Duodenal mucosa (tissue), 2 donors: ENCODE results near the gene KAT2A.
A peak's percentile ranks its signal among the peaks of the same experiment; 100 is the strongest.

Experiments
- H3K27ac ChIP-seq: one replicate; pipeline ENCODE4 v1.7.0; 2013; ENCODE audit warnings: low read depth, low read length
- H3K27me3 ChIP-seq, 2 donors: one replicate each; pipeline ENCODE4 v1.7.0; 2013; ENCODE audit warnings: low read length in 2 of 2, control low read depth in 1 of 2; ENCODE audit not compliant: insufficient read depth in 2 of 2, control insufficient read depth in 1 of 2
- H3K36me3 ChIP-seq, 2 donors: one replicate each; pipeline ENCODE4 v1.7.0; 2013; ENCODE audit warnings: low read length in 2 of 2, control low read depth in 1 of 2; ENCODE audit not compliant: insufficient read depth in 2 of 2, control insufficient read depth in 1 of 2
- H3K4me1 ChIP-seq, 2 donors: one replicate each; pipeline ENCODE4 v1.7.0; 2013; ENCODE audit warnings: low read length in 2 of 2, control low read depth in 1 of 2; ENCODE audit not compliant: insufficient read depth in 2 of 2, control insufficient read depth in 1 of 2
- H3K4me3 ChIP-seq, 2 donors: one replicate each; pipeline ENCODE4 v1.7.0; 2013; ENCODE audit warnings: low read length in 2 of 2, low read depth in 1 of 2
- H3K9ac ChIP-seq, 2 donors: one replicate each; pipeline ENCODE4 v1.7.0; 2013; ENCODE audit warnings: low read length in 2 of 2, low read depth in 1 of 2
- H3K9me3 ChIP-seq, 2 donors: one replicate each; pipeline ENCODE4 v1.7.0; 2013; ENCODE audit warnings: low read length in 2 of 2, control low read depth in 1 of 2; ENCODE audit not compliant: control insufficient read depth in 1 of 2

Gene KAT2A

DNA sequence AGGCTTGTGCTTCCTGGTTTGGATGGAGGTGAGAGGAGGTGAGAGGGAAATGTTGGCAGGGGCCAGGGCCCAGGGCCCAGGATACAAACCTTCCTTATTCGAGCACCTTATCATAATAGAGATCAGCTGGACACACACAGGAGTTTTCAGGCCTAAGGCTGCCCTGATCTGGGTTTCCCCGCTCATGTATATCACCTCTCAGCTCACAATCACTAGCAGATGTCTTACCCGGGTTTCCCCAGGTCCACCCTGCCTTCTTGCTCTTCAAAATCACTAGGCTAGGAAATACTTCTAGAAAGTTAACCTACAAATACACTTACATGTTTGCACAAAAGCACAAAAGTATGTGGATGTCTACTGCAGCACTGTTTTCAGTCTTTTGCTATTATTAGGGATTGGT is 5.7 kb upstream of the KAT2A start:
- Histone ChIP-seq H3K36me3 (peaks cover 46 to 59% of the 10 kb centered on the region in 2 donors), H3K27me3 (no peaks in the 10 kb centered on the region), H3K4me1 (peaks cover 20 to 28% of the 10 kb centered on the region in 2 donors), H3K9me3 (no peaks in the 10 kb centered on the region), H3K4me3 (no peak overlapping the region), H3K27ac (no peak overlapping the region), H3K9ac (no peak overlapping the region)

DNA sequence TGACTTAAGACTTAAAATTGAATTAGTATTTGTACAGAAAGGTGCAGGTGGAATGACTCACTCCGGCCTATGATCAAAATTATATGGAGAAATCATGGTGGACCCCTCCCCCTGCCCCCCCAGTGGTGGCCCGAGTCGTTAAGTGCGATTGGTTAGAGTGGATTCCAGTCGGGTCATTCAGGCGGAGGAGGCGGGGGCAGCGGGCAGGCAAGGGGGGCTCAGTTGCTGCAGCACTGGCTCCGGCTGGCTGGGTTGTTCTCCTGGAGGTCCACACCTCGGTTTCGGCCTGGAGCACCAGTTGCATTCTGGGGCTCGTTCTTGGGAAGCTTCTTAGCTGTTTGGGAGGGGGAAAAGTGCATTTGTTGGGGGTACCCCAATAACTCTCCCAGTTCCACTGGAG is 4.4 kb upstream of the KAT2A start:
- Histone ChIP-seq H3K27ac (no peak overlapping the region), H3K9me3 (no peaks in the 10 kb centered on the region), H3K4me1 (peaks cover 17 to 30% of the 10 kb centered on the region in 2 donors), H3K9ac (no peak overlapping the region), H3K27me3 (no peaks in the 10 kb centered on the region), H3K4me3 (no peak overlapping the region), H3K36me3 (peaks cover 44 to 54% of the 10 kb centered on the region in 2 donors)

DNA sequence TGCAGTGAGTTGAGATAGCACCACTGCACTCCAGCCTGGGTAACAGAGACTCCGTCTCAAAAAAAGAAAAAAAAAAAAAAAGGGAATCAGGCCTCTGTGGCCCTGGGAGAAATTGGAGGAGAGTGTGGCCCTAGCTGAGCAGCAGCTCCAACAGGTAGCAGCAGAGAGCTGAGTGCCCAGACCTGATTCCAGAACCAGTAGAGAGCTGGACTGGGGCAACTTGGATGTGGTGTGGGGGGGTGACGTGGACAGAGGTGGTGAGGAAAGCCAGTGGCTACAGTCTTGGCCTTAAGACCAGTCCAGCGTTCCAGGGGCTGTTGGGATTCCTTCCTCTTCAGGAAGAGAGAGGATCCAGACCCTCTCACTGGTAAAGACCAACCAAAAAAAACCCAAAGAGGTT is 3.1 kb upstream of the KAT2A start:
- Histone ChIP-seq H3K36me3 (peaks cover 31 to 44% of the 10 kb centered on the region in 2 donors), H3K9ac (no peak overlapping the region), H3K27ac (no peak overlapping the region), H3K4me3 (no peak overlapping the region), H3K9me3 (no peaks in the 10 kb centered on the region), H3K27me3 (no peaks in the 10 kb centered on the region), H3K4me1 (peaks cover 28 to 35% of the 10 kb centered on the region in 2 donors)

GRCh38 chr17:42122371-42123303 is 1.5 kb upstream of the KAT2A start, which contains the start of gene HSPB9:
Gene HSPB9 (plus strand): TSS chr17:42122804. CDS start chr17:42122851, 47 bp downstream.
- Histone ChIP-seq H3K4me3 (peak within 1 kb of the TSS; percentile 18 to 40), H3K27me3 (no peaks in the 10 kb centered on the region), H3K9ac (peak within 1 kb of the TSS; percentile 46 to 60), H3K4me1 (peaks cover 32 to 41% of the 10 kb centered on the region in 2 donors), H3K9me3 (no peaks in the 10 kb centered on the region), H3K27ac (peak within 1 kb of the TSS; percentile 7), H3K36me3 (peaks cover 16 to 30% of the 10 kb centered on the region in 2 donors)

GRCh38 chr17:42120161-42120769 is 902 bp downstream of the KAT2A start:
- peak overlapping the region; percentile 44 to 51 for H3K4me3 ChIP-seq
- no peaks in the 10 kb centered on the region for H3K27me3 ChIP-seq
- H3K4me1 ChIP-seq = peaks cover 32 to 48% of the 10 kb centered on the region in 2 donors
- H3K27ac ChIP-seq = no peak overlapping the region
- H3K36me3 ChIP-seq = peaks cover 2 to 20% of the 10 kb centered on the region in 2 donors
- H3K9ac ChIP-seq = no peak overlapping the region
- H3K9me3 ChIP-seq = no peaks in the 10 kb centered on the region

- Histone ChIP-seq H3K4me3 (no peak overlapping the region), H3K27me3 (no peaks in the 10 kb centered on the region), H3K36me3 (peaks cover 0 to 20% of the 10 kb centered on the region in 2 donors), H3K9ac (no peak overlapping the region), H3K27ac (no peak overlapping the region), H3K9me3 (no peaks in the 10 kb centered on the region), H3K4me1 (peaks cover 32 to 48% of the 10 kb centered on the region in 2 donors)
These were observed 1.9 kb downstream of the KAT2A start for GRCh38 chr17:42119301-42119700.

DNA sequence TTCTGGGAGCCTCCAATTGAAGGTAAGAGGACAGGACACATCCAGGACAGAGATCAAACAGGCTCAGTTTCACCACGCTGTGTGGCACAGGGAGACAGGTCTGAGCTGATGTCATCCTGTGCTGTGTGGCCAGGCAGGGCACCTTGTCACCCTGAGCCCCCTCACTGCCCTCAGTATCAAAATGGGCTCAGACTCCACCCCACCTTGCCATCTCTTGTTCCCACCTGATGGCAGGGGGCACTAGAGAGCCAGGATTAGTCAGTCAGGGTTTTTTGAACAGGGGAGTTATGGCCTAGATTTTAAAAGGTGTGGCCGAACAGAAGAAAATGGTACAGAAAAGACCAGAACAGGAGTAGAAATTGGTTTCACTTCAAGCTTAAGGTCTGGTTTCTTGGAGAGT is 2.6 kb downstream of the KAT2A start:
- Histone ChIP-seq H3K27ac (no peak overlapping the region), H3K9me3 (no peaks in the 10 kb centered on the region), H3K36me3 (peaks cover 0 to 20% of the 10 kb centered on the region in 2 donors), H3K4me3 (no peak overlapping the region), H3K27me3 (no peaks in the 10 kb centered on the region), H3K4me1 (peaks cover 32 to 48% of the 10 kb centered on the region in 2 donors), H3K9ac (no peak overlapping the region)

GRCh38 chr17:42118126-42118510 is 3.0 kb downstream of the KAT2A start:
- Histone ChIP-seq H3K4me3 (no peak overlapping the region), H3K27me3 (no peaks in the 10 kb centered on the region), H3K27ac (no peak overlapping the region), H3K9ac (no peak overlapping the region), H3K9me3 (no peaks in the 10 kb centered on the region), H3K36me3 (peaks cover 0 to 20% of the 10 kb centered on the region in 2 donors), H3K4me1 (peaks cover 35 to 50% of the 10 kb centered on the region in 2 donors)

DNA sequence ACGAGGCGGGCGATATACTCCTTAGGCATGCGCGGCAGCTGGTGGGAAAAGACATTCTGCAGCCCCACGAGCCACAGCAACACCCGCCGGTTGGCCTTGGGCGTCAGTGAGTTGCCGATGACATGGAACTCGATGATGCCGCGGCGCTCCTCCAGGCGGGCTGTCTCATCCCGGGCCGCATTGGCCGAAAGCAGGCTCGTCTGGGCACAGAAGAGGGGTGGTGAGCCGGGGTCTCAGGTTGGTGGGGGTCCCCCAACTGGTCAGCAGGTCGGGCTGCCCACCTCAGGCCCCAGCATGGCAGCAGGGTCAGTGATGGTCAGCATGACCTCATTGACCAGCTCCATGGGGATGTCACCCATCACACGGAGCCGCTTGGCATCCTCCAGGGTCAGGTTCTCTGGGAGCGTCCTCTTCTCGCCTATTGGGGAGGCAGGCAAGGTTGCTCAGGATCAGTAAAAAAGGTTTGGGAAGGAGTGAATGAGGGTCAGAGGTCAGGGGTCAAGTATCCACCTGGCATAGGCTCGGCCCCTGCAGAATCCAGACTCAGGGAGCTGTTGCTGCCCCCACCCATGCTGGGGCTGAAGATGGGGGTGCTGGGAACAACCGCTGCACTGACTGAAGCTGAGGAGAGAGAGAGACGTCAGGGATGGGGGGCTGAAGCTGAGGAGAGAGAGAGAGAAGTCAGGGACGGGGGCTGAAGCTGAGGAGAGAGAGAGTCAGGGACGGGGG is 3.6 kb downstream of the KAT2A start:
- H3K36me3 ChIP-seq = peaks cover 0 to 20% of the 10 kb centered on the region in 2 donors
- H3K4me1 ChIP-seq = peaks cover 36 to 51% of the 10 kb centered on the region in 2 donors
- no peaks in the 10 kb centered on the region for H3K9me3 ChIP-seq
- no peaks in the 10 kb centered on the region for H3K27me3 ChIP-seq
- no peak overlapping the region for H3K9ac ChIP-seq
- no peak overlapping the region for H3K27ac ChIP-seq
- H3K4me3 ChIP-seq = no peak overlapping the region
